Colonic mucosa (tissue), 4 donors: ENCODE results near the gene DCDC2. TPM values are rescaled to one million over a fixed set of nuclear protein-coding genes. Genes with fewer than 3 reads are reported as not detected.
"Not testable (repeated sequence)": the region's sequence is repeated elsewhere in the genome, so short reads cannot be mapped to it uniquely, and the experiment has no call there.

Source experiments
- DNase-seq: peaks from one replicate; pipeline ENCODE4 v3.0.0-alpha.2; 2020
- H3K27ac ChIP-seq: fragments of 200-600 bp; one replicate; pipeline ENCODE4 v1.8.0; 2021
- H3K27me3 ChIP-seq: fragments of 200-600 bp; one replicate; pipeline ENCODE4 v1.8.0; 2021
- H3K36me3 ChIP-seq: fragments of 200-600 bp; one replicate; pipeline ENCODE4 v1.8.0; 2021
- H3K4me1 ChIP-seq: fragments of 200-600 bp; one replicate; pipeline ENCODE4 v1.8.0; 2021; ENCODE audit warnings: mild to moderate bottlenecking
- H3K4me3 ChIP-seq: fragments of 200-600 bp; one replicate; pipeline ENCODE4 v1.8.0; 2021
- H3K9ac ChIP-seq, 2 donors: one replicate each; pipeline ENCODE4 v1.7.0; 2013; ENCODE audit warnings: control low read depth in 2 of 2, low read depth in 2 of 2, low read length in 2 of 2
- H3K9me3 ChIP-seq: fragments of 200-600 bp; one replicate; pipeline ENCODE4 v1.8.0; 2021
- intact Hi-C: fragments of 100-400 bp; cut with DNase I; formaldehyde crosslinking; loops from one replicate; pipeline ENCODE4 v1.14.1; 2022
- total RNA-seq, 2 donors: library from RNA; stranded (reverse); fragmentation: NEBNext Ultra II Directional in 1 of 2; extraction: Animal tissue kit (Norgen Biotek cat#: 25700) in 1 of 2; gene quantifications; one replicate each; pipeline ENCODE4 v1.2.1, GENCODE V29; 2021
- TF ChIP-seq, protein P1 (sequence below): fragments of 200-600 bp; IDR thresholded peaks from one replicate; pipeline ENCODE4 v1.8.0; 2022; ENCODE audit warnings: antibody characterized with exemption, mild to moderate bottlenecking
- donor health status: healthy.
- donor health status: DM: no; HTN: no; CAD: no.
- donor health status: DM: no; HTN: no; CAD: no.

The DCDC2 gene
- total RNA-seq, 2 donors from 2014 or later = 3.3 to 9.4 TPM

DNA sequence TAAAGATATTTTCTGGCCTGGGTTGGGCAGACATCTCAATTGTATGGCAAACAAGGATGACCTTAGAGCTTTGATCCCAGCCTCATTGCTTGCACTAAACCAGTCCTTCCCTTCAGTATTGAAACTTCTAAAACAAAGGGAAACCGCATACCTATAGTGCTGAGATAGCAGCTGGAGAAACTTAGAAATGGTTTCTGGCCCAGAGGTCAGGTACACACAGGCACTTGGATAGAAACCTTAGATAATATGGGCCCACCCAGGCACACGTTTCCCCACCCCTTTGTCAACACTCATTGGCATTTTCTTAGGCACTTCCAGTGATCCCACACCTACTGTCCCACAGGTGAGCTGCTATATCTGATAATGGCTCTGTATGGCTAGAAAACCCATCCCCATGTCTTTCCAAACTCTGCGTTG, 209.7 kb downstream of the DCDC2 start:
- DNase-seq = no peak
- TF ChIP-seq, protein P1, sequence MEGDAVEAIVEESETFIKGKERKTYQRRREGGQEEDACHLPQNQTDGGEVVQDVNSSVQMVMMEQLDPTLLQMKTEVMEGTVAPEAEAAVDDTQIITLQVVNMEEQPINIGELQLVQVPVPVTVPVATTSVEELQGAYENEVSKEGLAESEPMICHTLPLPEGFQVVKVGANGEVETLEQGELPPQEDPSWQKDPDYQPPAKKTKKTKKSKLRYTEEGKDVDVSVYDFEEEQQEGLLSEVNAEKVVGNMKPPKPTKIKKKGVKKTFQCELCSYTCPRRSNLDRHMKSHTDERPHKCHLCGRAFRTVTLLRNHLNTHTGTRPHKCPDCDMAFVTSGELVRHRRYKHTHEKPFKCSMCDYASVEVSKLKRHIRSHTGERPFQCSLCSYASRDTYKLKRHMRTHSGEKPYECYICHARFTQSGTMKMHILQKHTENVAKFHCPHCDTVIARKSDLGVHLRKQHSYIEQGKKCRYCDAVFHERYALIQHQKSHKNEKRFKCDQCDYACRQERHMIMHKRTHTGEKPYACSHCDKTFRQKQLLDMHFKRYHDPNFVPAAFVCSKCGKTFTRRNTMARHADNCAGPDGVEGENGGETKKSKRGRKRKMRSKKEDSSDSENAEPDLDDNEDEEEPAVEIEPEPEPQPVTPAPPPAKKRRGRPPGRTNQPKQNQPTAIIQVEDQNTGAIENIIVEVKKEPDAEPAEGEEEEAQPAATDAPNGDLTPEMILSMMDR = no peak
- no peak overlapping the region for H3K27ac ChIP-seq

DNA sequence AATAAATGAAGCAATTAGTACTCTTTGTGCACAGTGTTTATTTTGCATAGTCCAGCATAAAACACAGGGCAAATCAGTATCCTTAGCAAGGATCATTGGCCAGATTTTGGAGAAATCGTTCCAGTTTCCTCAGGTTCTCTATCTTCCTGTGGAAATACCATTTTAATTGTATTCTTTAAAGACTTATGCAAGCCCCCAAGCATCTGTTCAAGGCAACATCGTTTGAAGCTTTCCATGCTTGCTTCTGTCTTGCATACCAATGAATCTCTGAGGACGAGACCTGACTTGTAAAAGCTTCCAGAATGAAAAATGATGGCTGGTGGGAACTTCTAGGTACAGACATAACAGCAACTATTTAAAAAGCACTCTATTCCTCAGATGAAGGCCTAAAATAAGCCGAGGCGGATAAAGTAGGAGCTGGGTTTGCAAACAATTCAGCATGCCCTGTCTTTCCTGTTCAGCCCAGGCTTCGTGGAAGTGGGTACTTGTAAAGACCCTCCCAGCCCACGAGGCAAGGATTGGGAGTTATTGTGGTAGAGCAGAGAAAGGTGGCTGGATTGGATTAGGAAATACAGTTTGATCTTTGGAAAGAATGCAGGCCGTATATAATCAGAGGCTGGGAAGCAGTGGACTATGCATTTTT, 210.2 kb downstream of the DCDC2 start:
- TF ChIP-seq, protein P1 = no peak
- Histone ChIP-seq H3K4me1 (no peaks in the 10 kb centered on the region), H3K4me3 (no peak overlapping the region), H3K9me3 (no peaks in the 10 kb centered on the region), H3K36me3 (no peaks in the 10 kb centered on the region), H3K27ac (no peak overlapping the region), H3K27me3 (no peaks in the 10 kb centered on the region), H3K9ac (no peak overlapping the region)
- intact Hi-C loops = no loop called here
- no peak for DNase-seq

More for the DNA sequence above, 209.7 kb downstream of the DCDC2 start:
- Histone ChIP-seq H3K9ac (no peak overlapping the region), H3K4me1 (no peaks in the 10 kb centered on the region), H3K9me3 (no peaks in the 10 kb centered on the region), H3K27me3 (no peaks in the 10 kb centered on the region), H3K36me3 (no peaks in the 10 kb centered on the region), H3K4me3 (no peak overlapping the region)
- intact Hi-C loops = no loop called here

DNA sequence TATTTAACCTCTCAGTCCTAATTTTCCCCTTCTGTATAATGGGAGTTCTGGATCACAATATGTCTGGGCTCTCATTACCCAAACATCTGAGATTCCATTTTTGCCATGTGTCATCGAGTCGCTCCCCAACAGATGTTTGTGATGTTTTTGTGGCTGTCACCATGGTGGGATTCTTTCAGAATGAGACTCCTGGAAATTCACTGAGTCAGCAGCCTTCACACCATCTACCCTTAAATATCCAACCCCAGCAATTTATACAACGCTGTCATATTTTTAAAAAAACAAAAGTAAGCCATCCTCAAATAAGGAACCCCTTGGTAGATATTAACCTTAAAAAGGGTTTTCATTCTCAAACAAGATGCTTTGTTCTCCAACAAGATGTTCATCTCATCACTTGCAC, 211.0 kb downstream of the DCDC2 start:
- no peaks in the 10 kb centered on the region for H3K4me1 ChIP-seq
- intact Hi-C loops = no loop called here

DNA sequence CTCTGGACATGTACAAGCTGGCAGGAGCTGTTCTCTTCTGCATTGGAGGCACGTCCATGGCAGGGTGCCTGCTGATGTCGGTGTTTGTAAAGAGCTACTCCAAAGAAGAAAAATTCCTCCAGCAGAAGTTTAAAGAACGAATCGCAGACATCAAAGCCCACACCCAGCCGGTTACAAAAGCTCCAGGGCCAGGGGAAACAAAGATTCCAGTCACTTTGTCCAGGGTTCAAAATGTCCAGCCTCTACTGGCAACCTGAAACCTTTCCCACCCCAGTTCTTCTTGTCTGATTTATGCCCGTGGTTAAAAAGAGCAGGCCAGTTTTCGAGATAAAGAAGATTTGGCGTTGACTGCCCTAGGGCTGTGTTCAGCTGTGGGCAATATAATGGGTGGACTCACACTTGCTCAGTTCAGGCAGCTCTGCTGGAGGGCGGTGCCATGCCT, 212.1 kb downstream of the DCDC2 start:
- Histone ChIP-seq H3K9me3 (no peaks in the 10 kb centered on the region), H3K36me3 (no peaks in the 10 kb centered on the region), H3K27ac (no peak overlapping the region), H3K27me3 (no peaks in the 10 kb centered on the region), H3K4me3 (no peak overlapping the region), H3K4me1 (no peaks in the 10 kb centered on the region), H3K9ac (no peak overlapping the region)
- TF ChIP-seq, protein P1 = no peak
- no peak for DNase-seq
- intact Hi-C loops = no loop called here

More for the DNA sequence above, 211.0 kb downstream of the DCDC2 start:
- Histone ChIP-seq H3K9me3 (no peaks in the 10 kb centered on the region), H3K9ac (no peak overlapping the region), H3K27ac (no peak overlapping the region), H3K36me3 (no peaks in the 10 kb centered on the region), H3K27me3 (no peaks in the 10 kb centered on the region), H3K4me3 (no peak overlapping the region)
- TF ChIP-seq, protein P1 = no peak
- DNase-seq = no peak

DNA sequence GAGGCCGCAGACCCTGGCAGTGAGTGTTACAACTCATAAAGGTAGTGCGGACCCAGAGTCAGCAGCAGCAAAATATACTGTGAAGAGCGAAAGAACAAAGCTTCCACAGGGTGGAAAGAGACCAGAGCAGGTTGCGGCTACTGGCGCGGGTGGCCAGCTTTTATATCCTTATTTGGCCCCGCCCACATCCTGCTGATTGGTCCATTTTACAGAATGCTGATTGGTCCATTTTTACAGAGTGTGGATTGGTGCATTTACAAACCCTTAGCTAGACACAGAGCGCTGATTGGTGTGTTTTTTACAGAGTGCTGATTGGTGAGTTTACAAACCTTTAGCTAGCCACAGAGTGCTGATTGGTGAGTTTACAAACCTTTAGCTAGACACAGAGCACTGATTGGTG, 215.1 kb downstream of the DCDC2 start:
- H3K9ac ChIP-seq, H3K4me3 ChIP-seq, DNase-seq, H3K4me1 ChIP-seq, H3K27me3 ChIP-seq, H3K9me3 ChIP-seq, intact Hi-C loops, H3K36me3 ChIP-seq, H3K27ac ChIP-seq: not testable (repeated sequence)

DNA sequence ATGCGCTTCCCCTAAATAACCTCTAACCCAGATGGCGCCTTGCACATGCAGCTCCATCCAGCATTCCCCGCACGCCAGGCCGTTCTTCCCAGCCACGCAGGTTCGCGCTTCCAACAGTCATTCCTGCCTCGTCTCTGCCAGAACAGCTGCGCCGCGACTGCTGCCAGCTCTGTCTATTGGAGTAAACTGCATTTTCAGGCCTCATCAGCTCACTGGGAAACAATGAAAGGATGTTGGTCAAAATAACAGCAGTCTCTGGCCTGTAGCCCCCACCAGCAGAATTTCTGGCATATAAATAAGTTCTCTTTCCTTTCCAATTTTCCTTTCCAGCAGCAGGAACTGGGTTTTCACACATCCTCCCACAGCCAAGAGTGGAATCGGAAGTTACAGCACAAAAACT, 217.3 kb downstream of the DCDC2 start:
- Histone ChIP-seq H3K9ac (no peak overlapping the region), H3K27ac (no peak overlapping the region), H3K27me3 (no peaks in the 10 kb centered on the region), H3K36me3 (no peaks in the 10 kb centered on the region), H3K9me3 (no peaks in the 10 kb centered on the region), H3K4me1 (no peaks in the 10 kb centered on the region), H3K4me3 (no peak overlapping the region)
- TF ChIP-seq, protein P1 = no peak
- intact Hi-C loops = no loop called here
- no peak for DNase-seq
